ENCODE data around the gene TMEM119. TPM values are rescaled to one million over a fixed set of nuclear protein-coding genes. Genes with fewer than 3 reads are reported as not detected.

The TMEM119 gene, protein sequence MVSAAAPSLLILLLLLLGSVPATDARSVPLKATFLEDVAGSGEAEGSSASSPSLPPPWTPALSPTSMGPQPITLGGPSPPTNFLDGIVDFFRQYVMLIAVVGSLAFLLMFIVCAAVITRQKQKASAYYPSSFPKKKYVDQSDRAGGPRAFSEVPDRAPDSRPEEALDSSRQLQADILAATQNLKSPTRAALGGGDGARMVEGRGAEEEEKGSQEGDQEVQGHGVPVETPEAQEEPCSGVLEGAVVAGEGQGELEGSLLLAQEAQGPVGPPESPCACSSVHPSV
- total RNA-seq (2014; rRNA removed) = 0.80 and 1.9 TPM in 2 replicates
- 15.5 TPM for polyA plus RNA-seq (2012)

DNA sequence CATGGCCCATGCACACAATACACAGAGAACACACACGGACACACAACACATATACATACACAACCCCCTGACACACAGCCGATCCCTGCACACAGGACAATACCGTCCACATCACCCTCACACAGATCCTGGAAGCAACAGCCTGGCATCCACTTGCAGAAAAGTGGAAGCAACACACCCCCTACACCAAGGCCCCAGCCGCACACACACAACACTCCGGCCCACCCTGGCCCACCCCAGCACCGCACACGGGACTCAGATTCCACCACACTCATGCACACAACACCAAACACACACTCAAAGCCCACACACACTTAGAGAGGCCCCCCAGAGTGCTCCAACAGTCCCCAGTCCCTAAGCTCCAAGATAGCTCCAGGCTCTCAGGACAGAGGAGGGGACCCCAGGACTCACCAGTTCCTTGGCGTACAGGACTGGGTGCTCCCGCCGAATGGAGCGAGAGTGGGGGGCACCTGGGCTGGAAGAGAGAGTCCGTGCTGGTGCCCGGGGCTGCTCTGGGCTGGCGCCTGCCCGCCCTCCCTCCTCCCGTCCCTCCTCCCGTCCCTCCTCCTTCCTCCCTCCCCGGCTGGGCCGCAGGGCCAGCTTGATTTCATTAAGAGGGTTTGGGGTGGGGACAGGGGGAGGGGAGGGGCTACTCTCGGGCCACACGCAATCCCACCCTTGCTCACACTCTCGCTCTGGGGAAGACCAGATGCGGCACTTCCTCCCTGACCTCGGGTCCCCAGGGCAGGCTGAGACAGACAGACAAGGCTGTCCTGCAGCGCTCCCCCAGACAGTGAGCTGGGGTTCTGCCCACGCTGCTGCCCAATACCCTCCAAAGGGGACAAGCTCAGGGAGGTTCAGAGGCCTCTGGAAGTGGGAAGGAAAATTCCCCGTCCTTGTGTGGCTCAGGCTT is at the start of gene TMEM119:
Gene TMEM119, minus strand, starts transcription at position 526 of the 913 bp plus-strand sequence. CDS start 5,701 bp downstream, outside the sequence.
- no peak for DNase-seq (ENCODE audit: low read depth)

DNA sequence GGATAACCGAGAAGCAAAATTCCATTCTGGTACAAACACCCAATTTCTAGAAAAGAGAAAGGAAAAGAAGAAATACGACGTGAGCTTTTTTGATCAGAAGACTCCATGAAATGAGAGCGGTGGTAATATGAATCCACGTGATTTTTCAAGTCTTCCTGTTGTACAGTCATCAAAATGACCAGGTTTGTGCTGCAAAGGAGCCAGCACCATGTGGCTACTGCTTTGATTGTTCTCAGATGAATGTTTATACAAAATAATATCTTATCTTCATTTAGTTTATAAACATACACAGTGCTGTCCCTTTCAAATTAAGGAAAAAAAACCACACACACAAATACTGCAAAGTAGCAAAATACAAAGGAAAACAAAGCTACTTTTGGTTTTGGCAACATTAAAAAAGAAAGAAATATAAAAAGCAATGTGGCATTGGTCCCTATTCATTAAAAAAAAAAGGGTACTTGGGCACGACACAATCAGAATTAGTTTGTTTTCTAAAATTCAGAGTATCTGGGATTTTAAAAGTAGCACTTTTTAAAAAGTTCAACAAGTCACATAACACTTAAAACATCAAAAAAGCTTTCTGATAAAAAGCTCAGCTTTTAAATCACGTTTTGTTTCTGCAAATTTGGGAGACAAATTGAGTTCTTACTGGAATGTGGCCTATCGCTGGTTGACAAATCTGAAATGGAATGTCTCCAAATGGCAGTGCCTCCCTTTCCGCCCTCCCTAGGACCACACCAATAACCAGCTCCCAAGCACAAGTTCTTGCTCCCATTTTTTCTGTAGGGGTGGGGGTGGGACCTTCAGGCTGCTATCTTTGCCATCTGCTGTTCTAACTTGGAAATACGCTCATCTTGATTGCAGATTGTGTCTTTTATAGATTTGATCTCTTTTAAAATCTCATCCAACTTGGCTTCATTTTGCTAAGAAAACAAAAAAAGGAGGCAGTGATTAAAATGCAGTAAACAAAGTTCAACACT is 49.0 kb upstream of the TMEM119 start:
- DNase-seq (ENCODE audit: low read depth) = peak; percentile 53

DNA sequence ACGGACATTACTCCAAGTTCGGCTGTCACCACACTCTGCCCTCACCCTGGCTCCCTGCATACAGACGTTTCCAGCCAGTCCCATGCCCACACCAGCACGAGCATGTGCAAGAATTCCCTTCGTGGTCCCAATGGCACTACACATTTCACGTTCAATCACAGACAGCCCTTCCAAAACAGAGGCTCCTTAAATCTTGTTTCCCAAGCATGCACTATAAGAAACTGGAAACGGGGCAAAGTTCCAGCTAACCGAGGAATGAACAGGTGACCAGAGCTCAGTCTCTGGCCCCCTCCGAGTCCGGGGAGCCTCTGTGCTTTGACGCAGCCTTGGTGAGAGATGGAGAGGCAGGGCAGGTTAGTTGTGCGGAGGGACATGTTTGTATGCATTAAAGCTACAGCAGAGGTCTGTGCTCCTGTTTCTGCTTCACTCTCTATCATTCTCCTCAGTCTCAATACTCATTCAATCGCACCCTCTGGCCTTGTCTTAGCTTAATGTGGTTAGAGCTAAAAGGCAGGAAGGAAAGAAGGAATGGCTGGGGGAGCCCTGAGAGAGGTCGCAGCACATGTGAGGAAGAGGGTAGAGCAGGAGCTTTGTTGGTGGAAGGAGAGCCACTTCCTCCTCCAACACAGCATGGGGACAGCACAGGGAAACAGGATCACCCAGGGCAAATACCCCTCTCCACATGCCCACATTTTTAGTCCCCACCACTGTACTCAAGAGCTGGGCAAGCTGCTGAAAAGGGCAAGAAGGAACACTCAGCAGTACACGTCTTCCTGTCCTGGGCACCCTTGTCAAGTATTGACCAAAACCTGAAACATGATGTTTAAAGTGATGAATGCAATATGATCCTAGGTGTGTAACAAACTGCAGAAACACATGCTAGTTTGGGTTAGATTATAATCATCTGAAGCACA is 48.1 kb upstream of the TMEM119 start:
- no peak for DNase-seq (ENCODE audit: low read depth)

DNA sequence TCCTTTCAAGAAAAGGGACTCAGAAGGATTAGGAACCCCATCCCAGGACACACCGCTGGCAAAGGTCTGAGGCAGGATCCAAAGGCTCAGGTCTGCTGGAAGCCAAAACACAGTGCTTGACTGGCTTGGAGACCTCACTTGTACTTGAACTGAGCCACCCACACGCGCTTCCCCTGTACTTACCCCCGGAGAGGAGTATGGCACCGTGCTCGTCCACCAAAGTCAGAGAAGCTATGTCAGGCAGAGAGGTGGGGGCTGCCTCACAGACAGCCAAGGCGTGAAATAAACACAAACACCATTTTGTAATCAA is 46.9 kb upstream of the TMEM119 start:
- DNase-seq (ENCODE audit: low read depth) = no peak

DNA sequence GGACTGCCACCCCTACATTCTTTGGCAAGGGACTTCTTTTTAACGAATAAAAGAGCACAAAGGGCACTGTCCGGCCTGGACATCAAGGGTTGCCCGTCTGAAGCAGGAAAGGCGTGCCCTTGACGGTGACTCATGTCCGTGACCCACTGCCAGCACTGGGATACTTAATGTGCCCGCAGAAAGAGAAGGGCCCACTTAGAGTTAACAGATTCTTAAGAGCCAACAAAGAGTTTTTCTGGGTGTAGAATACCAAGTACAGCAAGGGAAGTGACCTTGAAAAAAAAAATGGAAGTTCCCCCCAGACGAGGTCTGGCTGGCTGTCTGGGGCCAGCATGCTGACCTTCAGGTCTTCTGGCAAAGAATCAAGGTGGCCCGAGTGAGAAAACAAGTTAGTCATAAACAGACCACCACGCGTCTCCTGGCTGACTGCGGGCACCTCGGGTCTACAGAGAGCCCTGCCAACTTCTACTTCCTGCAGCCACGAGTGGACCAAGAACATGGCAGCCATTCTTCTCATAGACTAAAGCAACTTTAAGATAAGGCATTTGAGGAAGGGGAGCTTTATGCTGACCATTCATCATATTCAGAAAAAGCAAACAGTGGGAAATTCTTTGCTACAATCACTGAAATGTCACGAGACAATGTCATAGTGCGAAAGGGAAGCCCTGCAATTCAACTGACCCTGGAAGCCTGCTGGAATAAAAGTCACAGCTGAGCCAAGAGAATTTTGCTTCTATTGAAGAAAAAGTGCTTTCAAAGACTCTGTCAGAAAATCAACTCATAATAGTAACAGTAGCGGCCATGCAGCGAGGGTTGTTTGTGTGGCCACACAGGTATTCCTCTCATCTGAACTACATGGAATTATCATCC is 46.3 kb upstream of the TMEM119 start:
- peak; percentile 94 for DNase-seq (ENCODE audit: low read depth)

DNA sequence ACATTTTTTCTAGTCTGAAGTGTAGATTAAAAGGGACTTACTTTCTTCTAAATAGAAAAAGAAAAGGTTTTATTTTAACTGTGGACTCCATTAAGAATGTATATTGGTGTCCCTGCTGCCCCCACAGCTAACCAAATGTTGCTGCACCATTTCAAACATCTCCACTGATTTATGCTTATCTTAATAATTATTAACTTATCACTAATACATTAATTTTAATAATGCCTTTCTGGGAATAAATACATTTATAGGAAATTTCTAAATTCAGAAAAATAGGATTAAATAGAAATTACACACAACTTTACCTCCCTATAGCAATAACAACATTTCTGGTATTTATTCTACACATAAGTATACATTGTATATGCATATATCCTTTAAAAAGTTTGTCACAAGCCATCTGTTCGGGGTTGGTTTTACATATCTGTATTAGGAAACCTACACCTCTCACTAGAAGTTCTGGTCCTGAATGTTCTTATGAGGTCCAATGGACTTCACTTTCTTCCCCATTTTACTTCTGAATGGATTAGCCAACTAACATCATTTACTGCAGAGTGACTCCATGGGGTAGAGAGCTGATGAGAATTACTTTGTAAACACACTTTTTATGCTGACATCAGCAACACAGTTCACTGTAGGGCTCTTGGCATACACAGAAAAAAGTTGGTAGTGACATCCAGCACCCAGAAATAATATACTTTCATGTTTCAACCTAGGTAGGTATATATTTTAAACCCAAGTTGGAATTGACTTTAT is 45.2 kb upstream of the TMEM119 start:
- DNase-seq (ENCODE audit: low read depth) = no peak

DNA sequence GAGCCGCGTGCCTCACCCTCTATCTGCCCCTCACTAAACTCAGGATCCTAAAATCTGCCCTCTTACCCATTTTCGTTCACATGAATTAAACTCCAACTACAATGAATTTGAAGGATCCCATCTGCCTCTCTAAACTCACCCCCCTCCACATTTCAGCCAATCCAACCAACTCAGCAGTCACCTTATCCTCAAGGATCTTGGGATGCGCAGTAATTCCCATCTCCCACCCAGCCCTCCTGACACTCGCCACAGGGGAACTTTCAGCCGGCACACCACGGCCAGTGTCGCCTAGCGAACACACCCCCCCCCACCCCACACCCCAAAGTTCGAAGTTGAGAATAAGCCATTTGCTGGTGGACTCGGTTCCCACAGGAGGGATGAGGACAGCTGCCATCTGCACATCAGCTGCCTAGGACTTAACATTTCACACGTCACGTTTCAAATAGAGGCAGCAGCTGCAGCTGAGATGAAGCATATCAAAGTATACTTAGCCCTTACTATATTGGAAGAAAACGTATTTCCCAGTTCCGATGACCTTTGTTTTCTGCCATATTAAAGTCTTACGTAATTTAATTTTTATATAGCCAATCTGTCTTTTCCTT is 44.5 kb upstream of the TMEM119 start:
- DNase-seq (ENCODE audit: low read depth) = peak; percentile 93

DNA sequence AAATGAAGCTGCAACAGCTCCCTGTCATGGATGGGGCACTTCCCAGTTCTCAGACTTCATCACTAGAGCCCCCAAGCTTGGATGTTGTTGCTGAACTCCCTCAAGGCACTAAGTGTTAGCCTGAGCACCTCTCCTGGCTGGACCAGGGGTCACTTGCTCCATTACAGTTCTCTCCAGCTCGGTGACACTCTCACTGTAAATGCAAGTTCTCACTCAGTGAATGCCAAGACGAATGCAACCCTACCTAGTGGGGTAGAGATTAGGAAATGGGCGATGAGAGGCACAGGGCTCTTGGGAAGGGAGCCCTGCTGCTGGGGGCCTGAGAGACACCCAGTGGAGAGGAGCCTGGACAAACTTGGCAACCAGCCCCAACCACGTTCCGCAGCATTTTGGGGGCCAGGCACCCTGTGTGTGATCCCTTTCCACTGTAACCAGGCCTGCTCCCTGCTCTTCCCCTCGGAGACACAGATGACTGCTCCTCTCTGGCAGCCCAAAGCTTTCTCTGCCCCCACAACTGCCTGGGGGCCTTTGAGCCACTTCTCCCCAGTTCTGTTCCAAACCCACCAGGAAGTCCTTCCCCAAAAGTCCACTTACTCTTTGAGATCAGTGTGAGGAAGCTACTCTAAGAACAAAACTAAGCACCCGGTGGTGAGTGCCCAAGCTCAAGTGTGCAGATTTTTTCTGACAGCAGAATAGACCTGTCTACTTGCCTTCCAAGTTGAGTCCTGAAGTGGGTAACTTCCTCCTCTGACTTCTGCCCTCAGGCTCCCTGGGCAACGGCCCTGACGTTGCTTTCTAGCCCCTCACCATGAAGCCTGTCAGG is 43.8 kb upstream of the TMEM119 start:
- DNase-seq (ENCODE audit: low read depth) = no peak

DNA sequence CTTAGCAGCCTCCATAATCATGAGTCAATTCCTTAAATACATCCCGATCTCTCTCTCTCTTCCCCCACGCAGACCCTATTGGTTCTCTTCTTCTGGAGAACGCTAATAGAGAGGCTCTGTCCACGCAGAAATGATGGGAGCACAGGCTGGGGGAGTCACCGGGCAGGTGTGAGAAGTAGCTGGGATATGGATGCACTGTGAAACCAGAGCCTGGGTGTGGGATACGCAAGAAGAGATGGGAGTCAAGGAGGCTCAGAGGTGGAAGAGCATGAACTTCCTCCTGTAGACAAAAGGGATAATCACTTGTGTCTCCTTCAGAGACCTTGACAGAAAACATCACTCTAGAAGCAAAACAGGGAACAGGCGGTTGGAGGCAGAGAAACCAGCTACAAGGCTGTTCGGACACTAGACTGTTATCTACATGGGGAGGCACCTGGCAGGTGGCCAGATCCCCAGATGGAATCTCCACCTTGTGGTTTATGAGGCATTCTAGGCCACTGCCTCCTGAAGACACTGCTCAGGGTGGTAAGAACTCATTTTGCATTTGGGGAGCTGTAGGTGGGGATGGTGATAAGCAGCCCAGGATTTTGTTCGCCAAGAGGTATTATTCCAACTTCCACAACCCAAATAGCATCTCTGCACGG is 43.0 kb upstream of the TMEM119 start:
- DNase-seq (ENCODE audit: low read depth) = no peak

DNA sequence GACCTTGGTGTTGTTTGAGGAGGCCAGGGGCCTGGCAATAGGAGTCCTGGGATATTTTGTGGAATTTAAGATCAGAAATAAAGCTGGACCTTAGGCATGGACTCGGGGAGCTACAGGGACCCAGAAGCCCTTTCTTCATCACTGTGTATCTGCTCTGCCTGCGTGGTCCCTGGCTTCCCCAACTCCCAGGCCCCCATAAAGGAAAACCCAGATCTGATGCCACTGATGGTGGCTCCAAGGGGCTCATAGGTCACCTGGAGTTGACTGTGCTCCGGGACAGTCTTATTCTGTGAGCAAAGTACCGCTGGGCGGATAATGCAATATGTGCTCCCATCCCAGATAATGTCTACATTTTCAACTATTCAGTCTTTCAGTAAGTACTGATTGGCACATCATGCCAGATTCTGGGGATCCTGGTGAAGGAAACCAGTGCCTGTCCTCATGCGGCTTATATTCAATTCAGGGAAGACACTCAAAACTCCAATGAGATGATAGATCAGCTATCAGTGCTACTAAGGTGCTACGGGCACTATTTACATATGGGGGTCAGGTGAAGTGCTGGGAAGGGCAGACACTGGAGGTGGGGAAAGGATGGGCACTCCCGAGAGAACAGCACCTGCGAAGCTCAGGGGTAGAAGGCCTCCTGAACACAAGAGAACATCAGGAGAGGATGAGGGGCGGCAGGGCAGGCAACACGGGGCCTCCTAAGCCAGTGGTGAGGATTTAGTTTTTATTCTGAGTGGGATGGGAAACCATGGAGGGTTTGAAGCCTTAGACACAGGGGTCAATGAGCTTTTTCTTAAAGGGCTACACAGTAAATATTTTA is 41.3 kb upstream of the TMEM119 start:
- DNase-seq (ENCODE audit: low read depth) = no peak

DNA sequence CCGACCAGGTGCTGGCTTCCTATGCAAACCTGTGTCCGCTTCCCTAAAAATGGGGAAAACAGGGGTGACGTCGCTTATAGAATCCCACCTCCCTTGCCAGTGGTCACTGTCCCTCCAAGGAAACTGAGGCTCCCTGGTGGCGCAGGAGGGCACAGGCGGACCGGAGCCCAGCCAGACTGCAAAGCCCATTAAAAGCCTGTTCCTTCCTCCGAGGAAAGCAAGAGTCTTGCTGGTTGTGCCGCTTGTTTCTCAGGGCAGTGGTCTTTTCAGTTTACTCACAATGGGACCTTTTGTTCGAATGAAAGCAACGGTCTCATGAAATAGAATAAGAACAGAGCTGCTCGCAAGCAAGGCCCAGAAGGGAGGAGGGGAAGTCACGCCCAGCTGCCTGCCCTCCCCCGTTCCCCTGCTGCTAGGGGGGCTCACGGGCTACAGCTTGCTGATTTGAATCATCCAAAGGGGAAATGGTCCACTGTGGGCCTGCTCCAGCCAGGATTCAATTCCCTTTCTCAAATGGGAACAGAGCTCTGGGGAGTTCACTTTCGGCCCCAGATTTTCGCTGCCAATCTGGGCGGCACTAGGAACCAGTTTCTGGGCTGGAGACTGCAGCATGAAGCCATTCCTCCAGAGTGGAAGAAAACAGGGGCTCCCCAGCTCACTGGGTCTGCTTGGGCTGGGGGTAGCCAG is 40.4 kb upstream of the TMEM119 start:
- no peak for DNase-seq (ENCODE audit: low read depth)

DNA sequence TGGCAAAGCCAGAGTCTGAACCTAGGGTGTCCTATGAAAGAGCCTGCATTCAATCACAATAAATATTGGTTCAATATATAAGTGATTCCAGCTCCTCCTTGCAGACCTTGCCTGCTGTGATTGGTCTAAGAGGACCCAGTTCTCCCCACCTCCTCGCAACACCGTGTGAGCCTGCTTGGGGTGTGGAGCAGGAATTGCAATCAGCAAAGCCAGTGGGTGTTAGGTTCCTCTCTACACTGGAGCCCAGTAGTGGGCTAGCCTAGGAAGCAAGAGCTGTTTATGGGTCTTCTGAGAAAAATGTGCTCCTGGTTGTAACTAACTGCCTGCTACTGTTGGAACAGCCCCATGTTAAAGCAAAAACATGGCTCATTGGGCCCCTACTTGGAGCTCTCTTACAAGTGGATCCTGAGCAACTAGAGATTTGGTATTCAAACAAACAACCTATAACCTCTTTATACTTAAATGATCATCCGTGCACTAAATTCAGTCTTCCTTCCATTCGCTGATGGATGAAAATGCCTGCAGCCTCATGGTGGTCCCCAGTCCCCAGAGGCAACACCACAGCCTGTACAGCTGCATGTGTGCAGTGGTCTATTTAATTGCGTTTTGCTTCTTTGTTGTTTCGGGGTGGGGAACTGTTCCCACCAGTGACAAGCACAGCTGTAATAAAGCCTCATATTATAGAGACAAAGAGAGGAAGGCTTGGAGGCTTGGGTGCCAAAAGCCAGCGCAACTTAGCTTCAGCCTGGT is 39.5 kb upstream of the TMEM119 start:
- no peak for DNase-seq (ENCODE audit: low read depth)

DNA sequence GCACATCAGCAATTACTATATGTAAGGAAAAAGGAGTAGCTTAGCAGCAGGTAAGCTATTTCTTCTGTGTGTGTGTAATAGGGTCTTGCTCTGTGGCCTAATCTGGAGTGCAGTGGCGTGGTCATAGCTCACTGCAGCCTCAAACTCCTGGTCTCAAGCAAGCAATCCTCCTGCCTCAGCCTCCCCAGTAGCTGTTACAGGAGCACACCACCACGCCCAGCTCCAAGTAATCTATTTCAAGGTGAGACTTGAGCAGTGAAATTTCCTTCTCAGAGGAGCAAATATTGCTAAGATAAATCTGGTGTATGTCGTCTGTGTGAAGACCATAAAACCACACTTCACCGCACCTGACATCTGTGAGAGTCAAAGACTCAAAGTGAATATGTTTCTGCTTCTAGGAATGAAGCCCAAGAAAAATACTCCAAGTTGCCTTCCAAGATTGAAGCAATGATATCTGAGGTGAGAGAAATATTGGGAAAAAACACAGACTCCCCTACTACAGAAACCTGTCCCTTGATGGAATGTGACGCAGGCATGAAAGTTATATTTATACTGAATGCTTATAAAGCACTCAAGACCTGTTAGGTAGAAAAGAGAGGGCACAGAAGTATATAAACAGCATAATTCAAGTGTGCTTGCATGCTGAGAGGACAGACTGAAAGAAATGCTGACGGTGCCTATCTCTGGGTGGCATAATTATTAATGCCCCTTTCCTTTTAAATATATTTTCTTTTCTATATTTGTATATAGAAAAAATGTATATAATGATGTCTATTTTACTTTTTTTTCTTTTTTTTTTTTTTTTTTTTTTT is 38.3 kb upstream of the TMEM119 start:
- no peak for DNase-seq (ENCODE audit: low read depth)

Data from LHCN-M2 (cell line).